ENCODE results near the gene CCR1. TPM values are rescaled to one million over a fixed set of nuclear protein-coding genes. Genes with fewer than 3 reads are reported as not detected.

The CCR1 gene
- total and polyA plus RNA-seq, 2 of the 13 experiments (the other 11 are each of a cell fraction or from before 2014, with no cell fraction given): not detected

DNA sequence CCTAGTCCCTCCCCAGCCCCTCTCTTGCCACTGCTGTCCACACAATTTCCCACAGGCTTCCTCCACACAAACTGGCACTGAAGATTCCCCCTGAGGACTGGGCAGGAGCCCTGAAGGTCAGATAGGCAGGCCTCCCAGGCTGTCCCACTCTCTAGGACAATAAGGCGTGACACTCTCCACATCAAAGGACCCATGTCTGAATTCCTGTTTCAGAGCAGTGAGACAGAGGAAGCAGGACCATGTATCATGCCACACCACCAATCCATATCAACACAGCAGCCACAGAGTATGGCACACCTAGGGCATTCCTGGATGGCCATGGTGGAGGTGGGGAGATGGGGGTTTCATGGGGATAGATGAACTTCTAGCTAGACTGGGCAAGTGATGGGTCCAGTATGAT is 13.8 kb upstream of the CCR1 start:
- BruUV-seq (replicated peaks): no TSS peak
- H4K20me1 ChIP-seq (ENCODE audit: insufficient read depth, low read length): no peaks in the 10 kb centered on the region
- ATAC-seq: no peak

More for the DNA sequence above, 13.8 kb upstream of the CCR1 start:
- Histone ChIP-seq H3K27me3 (ENCODE audit: control insufficient read depth in 1 of 2, insufficient read depth in 2 of 2, low read length in 2 of 2) (no peaks in the 10 kb centered on the region; a peak in 1 of 5 replicates), H3K27ac (ENCODE audit: extremely low read length, insufficient read depth, low read length) (no peak overlapping the region), H3K4me3 (replicated peaks in 1 of 3; ENCODE audit: insufficient read depth in 1 of 3, low read depth in 2 of 3, low read length in 3 of 3) (no peak overlapping the region), H3K4me2 (ENCODE audit: low read depth, low read length) (no peak overlapping the region), H2AFZ (ENCODE audit: low read length) (no peak overlapping the region), H3K36me3 (replicated peaks in 1 of 2; ENCODE audit: control insufficient read depth in 1 of 2, insufficient read depth in 2 of 2, low read length in 2 of 2) (no peaks in the 10 kb centered on the region), H3K9me3 (ENCODE audit: low read length) (peaks cover 4% of the 10 kb centered on the region; the same call in 1 of the 2 replicates), H3K9ac (ENCODE audit: insufficient read depth, low read depth, low read length) (no peak overlapping the region), H3K4me1 (ENCODE audit: insufficient read depth, low read length) (no peaks in the 10 kb centered on the region), H3K79me2 (ENCODE audit: insufficient read depth, low read length) (no peaks in the 10 kb centered on the region)
- no peak for DNase-seq (ENCODE audit: low spot score)
- no peak for FAIRE-seq
- intact Hi-C loops (cut with micrococcal nuclease; ENCODE audit: unreplicated experiment): no loop called here
- in situ Hi-C loops (cut with HindIII; ENCODE audit: extremely low pct_ligation_motif_present, low pct_unique_long_range_greater_than_20kb): no loop called here
- 0% methylated on average over 1 of the region's 1 CpG for WGBS (ENCODE audit: low lambda C conversion rate)
- CTCF ChIA-PET (ENCODE audit: low intra/inter-chr PET ratio, low total read pairs): no interaction called here
- TF ChIP-seq ZC3H4 (CRISPR knock-in tag; IDR thresholded peaks at IDR 0.05; ENCODE audit: borderline replicate concordance) (no peak), SRSF9 (IDR thresholded peaks at IDR 0.05; ENCODE audit: borderline replicate concordance, insufficient read depth, low read depth, low read length, poor library complexity, severe bottlenecking) (no peak), XBP1 (CRISPR knock-in tag; IDR thresholded peaks at IDR 0.05) (no peak), TEAD2 (CRISPR knock-in tag; IDR thresholded peaks at IDR 0.05) (no peak), ZFX (CRISPR knock-in tag; IDR thresholded peaks at IDR 0.05; ENCODE audit: low read depth) (no peak), ZFP36L2 (CRISPR knock-in tag; IDR thresholded peaks at IDR 0.05) (no peak), ZNF382 (CRISPR knock-in tag; IDR thresholded peaks at IDR 0.05; ENCODE audit: borderline replicate concordance) (no peak), EP300 (IDR thresholded peaks at IDR 0.05; ENCODE audit: low read depth in 2 of 2, low read length in 2 of 2) (no peak), EP300 (CRISPR knock-in tag; IDR thresholded peaks at IDR 0.05; ENCODE audit: borderline replicate concordance) (no peak)
- TF ChIP-seq, protein P1, sequence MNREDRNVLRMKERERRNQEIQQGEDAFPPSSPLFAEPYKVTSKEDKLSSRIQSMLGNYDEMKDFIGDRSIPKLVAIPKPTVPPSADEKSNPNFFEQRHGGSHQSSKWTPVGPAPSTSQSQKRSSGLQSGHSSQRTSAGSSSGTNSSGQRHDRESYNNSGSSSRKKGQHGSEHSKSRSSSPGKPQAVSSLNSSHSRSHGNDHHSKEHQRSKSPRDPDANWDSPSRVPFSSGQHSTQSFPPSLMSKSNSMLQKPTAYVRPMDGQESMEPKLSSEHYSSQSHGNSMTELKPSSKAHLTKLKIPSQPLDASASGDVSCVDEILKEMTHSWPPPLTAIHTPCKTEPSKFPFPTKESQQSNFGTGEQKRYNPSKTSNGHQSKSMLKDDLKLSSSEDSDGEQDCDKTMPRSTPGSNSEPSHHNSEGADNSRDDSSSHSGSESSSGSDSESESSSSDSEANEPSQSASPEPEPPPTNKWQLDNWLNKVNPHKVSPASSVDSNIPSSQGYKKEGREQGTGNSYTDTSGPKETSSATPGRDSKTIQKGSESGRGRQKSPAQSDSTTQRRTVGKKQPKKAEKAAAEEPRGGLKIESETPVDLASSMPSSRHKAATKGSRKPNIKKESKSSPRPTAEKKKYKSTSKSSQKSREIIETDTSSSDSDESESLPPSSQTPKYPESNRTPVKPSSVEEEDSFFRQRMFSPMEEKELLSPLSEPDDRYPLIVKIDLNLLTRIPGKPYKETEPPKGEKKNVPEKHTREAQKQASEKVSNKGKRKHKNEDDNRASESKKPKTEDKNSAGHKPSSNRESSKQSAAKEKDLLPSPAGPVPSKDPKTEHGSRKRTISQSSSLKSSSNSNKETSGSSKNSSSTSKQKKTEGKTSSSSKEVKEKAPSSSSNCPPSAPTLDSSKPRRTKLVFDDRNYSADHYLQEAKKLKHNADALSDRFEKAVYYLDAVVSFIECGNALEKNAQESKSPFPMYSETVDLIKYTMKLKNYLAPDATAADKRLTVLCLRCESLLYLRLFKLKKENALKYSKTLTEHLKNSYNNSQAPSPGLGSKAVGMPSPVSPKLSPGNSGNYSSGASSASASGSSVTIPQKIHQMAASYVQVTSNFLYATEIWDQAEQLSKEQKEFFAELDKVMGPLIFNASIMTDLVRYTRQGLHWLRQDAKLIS (CRISPR knock-in tag; IDR thresholded peaks at IDR 0.05): no peak
- TF ChIP-seq, protein P2, sequence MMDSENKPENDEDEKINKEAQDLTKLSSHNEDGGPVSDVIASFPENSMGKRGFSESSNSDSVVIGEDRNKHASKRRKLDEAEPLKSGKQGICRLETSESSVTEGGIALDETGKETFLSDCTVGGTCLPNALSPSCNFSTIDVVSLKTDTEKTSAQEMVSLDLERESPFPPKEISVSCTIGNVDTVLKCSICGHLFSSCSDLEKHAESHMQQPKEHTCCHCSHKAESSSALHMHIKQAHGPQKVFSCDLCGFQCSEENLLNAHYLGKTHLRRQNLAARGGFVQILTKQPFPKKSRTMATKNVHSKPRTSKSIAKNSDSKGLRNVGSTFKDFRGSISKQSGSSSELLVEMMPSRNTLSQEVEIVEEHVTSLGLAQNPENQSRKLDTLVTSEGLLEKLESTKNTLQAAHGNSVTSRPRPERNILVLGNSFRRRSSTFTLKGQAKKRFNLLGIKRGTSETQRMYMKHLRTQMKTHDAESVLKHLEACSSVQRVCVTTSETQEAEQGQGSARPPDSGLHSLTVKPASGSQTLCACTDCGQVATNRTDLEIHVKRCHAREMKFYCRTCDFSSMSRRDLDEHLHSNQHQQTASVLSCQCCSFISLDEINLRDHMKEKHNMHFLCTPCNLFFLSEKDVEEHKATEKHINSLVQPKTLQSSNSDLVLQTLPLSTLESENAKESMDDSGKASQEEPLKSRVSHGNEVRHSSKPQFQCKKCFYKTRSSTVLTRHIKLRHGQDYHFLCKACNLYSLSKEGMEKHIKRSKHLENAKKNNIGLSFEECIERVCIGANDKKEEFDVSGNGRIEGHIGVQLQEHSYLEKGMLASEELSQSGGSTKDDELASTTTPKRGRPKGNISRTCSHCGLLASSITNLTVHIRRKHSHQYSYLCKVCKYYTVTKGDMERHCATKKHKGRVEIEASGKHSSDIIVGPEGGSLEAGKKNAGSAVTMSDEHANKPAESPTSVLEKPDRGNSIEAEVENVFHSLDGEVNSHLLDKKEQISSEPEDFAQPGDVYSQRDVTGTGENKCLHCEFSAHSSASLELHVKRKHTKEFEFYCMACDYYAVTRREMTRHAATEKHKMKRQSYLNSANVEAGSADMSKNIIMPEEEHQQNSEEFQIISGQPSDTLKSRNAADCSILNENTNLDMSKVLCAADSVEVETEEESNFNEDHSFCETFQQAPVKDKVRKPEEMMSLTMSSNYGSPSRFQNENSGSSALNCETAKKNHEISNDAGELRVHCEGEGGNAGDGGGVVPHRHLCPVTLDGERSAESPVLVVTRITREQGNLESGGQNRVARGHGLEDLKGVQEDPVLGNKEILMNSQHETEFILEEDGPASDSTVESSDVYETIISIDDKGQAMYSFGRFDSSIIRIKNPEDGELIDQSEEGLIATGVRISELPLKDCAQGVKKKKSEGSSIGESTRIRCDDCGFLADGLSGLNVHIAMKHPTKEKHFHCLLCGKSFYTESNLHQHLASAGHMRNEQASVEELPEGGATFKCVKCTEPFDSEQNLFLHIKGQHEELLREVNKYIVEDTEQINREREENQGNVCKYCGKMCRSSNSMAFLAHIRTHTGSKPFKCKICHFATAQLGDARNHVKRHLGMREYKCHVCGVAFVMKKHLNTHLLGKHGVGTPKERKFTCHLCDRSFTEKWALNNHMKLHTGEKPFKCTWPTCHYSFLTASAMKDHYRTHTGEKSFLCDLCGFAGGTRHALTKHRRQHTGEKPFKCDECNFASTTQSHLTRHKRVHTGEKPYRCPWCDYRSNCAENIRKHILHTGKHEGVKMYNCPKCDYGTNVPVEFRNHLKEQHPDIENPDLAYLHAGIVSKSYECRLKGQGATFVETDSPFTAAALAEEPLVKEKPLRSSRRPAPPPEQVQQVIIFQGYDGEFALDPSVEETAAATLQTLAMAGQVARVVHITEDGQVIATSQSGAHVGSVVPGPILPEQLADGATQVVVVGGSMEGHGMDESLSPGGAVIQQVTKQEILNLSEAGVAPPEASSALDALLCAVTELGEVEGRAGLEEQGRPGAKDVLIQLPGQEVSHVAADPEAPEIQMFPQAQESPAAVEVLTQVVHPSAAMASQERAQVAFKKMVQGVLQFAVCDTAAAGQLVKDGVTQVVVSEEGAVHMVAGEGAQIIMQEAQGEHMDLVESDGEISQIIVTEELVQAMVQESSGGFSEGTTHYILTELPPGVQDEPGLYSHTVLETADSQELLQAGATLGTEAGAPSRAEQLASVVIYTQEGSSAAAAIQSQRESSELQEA (CRISPR knock-in tag; IDR thresholded peaks at IDR 0.05; ENCODE audit: not compliant biosample characterization): no peak
- POLR2A ChIA-PET: no interaction called here
